Cortex of kidney (tissue), 1 donor: ENCODE measurements around the gene YEATS2.
"Not testable (repeated sequence)": the region's sequence is repeated elsewhere in the genome, so short reads cannot be mapped to it uniquely, and the experiment has no call there.

Experiments used
- DNase-seq: peaks from one replicate; lab custom pipeline; 2025; lab: John Stamatoyannopoulos, UW

Gene YEATS2

DNA sequence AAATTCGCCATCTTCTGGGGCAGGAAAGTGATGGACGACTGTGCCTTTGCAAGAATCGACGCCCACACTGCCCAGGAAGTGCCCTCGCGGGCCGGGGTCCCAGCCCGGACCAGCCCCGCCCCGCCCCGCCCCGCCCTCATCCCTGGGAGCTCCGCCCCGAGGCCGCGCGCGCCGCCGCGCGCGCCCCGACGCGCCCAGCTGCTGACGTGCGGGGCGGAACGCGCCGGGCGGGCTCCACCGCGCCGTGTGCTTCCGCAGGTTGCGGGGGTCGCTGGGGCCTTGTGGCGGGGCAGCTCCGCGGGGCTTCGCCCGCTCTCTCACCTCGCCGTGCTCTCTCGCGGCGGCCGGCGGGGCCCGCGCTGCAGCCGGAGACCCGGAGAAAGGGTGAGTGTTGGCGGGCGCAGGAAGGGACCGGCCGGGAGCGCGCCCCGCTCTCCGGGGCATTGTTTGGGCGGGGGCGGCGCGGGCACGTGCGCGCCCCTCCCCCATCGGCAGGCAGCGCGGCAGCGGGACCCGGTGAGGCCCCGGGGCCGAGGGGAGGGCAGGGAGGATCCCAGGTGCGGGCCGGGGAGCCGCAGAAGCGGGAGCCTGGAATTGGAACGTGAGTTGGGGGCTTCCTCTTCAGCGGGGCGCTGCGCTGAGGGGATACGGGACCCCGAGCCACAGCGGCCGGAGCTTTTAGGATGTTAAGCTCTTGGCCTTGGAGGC lies at the start of gene YEATS2:
Gene YEATS2, plus strand, starts transcription at position 188 of the 708 bp plus-strand sequence. CDS start 17,366 bp downstream, outside the sequence.
- DNase-seq: no peak

DNA sequence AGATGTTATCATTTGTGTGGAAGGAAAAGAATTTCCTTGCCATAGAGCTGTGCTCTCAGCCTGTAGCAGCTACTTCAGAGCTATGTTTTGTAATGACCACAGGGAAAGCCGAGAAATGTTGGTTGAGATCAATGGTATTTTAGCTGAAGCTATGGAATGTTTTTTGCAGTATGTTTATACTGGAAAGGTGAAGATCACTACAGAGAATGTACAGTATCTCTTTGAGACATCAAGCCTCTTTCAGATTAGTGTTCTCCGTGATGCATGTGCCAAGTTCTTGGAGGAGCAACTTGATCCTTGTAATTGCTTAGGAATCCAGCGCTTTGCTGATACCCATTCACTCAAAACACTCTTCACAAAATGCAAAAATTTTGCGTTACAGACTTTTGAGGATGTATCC lies 47.0 kb upstream of the YEATS2 start:
- no peak for DNase-seq

DNA sequence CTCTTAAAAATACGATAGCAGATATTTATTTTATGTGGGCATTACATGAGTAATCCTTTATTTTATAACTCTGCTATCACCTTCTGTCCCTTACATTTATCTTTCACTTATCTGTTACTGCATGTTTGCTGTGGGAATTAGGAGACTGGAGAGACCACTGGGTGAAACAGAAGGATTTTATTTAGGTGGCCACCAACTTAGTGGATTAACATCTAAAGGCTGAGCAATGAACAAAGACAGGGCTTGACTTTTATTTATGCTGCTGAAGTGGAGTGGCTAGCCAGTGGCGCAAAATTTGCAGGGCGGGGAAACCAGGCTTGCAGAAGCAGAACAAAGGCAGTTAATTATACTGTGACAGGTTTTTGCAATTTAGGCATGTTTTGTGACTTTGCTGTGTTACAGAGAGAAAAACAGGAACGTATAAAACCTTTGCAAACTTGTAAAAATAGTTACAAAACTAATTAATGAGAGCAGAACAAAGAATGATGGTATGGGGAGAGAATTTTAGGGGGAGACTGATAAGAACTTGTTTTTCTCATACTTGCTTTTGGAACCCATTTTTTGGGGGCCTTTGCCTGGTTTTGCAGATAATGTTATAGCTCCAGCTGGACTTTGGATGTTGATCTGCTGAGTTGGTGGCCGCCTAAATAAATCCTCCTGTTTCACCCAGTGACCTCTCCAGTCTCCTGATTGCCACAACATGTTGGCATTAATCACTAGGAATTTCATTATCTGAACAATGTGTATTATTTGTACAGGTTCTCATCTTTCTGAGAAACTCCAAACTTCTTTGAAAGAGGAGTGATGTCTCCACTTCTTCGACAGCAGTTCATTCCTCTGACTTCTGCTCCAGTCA lies 44.2 kb upstream of the YEATS2 start:
- DNase-seq: no peak

DNA sequence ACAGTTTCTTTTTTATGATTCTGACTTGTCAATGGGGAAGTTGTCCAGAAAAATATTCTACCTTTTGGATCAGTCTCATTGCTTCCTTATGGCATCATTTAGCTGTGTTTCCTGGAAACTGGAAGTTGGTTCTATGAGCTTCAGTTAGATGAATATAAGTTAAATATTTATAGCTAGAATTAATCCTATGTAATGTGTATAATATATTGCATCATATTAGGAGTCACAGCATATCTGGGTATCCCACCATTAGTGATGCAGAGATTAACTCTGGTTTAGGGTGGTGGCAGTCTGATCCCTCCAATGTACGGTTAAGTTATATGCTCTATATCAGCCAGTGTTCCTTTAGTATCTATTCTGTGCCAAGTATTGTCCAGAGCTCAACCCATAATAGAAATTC lies 42.9 kb upstream of the YEATS2 start:
- no peak for DNase-seq

DNA sequence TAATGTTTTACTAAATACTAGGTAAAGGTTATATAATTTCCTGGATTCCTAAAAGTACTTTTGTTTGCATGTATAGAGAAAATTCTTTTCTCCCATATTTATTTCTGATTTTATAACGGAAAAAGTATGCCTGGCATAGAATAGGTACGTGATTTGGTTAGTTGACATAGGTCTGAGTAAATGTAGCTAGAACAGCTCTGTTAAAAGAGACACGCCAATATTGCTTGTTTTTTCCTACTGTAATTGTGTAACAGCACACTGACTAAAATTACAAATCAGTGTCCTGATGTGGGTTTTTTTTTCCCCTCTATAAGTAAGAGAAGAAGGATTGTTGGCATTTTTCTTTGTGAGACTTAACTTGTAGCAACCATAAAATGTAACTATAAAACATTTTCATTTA lies 35.5 kb upstream of the YEATS2 start:
- no peak for DNase-seq

DNA sequence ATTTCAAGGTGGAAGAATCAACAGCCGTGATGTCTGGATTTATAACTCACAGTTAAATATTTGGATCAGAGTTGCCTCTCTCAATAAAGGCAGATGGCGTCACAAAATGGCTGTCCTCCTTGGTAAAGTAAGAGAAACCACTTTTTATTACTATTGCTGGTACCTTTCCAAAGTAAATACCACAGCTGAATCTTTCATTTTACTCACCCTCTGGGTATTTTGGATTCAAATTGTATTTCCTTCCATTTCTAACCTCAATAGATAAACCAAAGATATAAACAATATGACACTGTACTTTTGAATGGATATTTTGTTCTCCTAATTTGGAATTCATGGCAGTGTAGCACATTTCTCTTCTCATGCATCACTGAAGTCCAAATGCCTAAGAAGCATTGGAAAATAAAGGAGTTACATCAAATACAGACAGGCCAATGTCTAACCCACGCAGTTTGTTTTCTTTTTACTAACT lies 32.6 kb upstream of the YEATS2 start:
- no peak for DNase-seq

DNA sequence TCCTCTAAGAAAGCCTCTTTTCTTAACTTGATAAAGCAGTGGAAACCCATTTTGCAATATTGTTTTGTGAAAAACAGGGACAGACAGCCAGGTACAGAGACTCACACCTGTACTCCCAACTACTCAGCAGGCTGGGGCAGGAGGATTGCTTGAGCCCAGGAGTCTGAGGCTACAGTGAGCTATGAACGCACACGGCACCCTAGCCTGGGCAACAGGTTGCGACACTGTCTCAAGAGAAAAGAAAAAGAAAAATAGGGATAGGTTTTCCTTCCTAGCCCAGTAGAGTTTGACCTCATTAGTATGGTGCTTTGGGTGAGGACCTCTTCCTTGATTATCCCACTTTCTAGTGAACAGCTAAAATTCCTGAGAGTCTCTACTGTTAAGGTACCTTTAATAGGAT lies 17.5 kb upstream of the YEATS2 start:
- DNase-seq: no peak

DNA sequence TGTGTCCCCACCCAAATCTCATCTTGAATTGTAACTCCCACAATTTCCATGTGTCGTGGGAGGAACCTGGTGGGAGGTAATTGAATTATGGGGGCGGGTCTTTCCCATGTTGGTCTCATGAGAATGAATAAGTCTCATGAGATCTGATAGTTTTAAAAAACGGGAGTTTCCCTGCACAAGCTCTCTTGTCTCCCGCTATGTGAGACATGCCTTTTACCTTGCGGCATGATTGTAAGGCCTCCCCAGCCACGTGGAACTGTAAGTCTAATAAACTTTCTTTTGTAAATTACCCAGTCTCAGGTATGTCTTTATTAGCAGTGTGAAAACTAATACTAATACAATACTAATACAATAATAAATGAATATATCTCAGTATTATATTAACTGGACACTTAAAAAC lies 9.9 kb upstream of the YEATS2 start:
- no peak for DNase-seq

DNA sequence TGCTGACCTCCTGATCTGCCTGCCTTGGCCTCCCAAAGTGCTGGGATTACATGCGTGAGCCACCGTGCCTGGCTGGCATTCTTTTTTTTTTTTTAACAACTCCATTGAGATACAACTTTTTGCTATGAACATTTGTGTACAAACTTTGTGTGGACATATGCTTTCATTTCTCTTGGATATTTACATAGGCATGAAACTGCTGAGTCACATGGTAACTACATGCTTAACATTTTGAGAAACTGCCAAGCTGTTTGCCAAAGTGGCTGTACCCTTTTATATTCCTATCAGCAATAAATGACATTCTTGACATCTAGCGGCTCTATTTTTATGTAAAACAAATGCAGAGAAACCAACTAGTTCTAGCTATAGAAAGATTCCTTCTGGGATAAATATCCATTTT lies 8.7 kb upstream of the YEATS2 start:
- no peak for DNase-seq

DNA sequence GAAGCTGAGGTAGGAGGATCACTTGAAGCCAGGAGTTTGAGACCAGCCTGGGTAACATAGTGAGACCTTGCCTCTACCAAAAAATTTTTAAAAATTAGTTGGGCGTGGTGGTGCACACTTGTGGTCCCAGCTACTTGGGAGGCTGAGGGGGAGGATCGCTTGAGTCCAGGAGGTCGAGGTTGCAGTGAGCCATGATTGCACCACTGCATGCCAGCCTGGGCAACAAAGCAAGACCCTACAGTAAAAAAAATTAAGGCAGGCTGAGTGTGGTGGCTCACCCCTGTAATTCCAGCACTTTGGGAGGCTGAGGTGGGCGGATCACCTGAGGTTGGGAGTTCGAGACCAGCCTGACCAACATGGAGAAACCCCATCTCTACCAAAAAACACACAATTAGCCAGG lies 8.0 kb upstream of the YEATS2 start:
- not testable (repeated sequence) for DNase-seq

DNA sequence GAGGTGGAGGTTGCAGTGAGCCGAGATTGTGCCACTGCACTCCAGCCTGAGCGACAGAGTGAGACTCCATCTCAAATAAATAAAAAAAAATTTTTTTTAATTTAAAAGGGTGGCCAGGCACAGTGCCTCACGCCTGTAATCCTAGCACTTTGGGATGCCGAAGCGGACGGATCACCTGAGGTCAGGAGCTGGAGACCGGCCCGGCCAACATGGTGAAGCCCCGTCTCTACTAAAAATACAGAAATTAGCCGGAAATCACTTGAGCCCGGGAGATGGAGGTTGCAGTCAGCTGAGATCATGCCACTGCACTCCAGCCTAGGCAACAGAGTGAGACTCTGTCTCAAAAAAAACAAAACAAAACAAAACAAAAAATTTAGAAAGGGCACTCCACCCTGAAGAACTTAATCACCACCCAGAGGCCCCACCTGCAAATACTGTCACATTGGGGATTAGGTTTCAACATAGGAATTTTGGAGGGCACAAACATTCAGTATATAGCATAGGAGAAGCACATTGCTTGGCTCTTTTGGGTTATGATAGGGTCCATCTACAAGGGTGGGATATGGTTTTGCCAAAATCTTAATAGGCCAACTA lies 7.1 kb upstream of the YEATS2 start:
- no peak for DNase-seq

DNA sequence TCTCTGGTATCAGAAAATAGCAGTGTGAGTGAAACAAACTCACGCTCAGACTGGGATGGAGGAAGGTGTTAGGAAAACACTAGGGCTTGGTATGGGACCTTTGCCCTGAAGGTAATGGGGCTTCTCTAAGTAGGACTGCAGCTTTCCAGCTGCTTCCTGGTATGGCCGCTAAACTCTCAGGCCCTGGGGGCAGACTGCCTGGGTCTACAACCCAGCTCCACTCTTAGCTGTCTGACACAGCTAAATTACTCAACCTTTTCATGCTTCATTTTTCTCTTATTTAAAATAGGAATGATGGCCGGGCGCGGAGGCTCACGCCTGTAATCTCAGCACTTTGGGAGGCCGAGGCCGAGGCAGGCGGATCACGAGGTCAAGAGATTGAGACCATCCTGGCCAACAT lies 5.2 kb upstream of the YEATS2 start:
- DNase-seq: no peak

DNA sequence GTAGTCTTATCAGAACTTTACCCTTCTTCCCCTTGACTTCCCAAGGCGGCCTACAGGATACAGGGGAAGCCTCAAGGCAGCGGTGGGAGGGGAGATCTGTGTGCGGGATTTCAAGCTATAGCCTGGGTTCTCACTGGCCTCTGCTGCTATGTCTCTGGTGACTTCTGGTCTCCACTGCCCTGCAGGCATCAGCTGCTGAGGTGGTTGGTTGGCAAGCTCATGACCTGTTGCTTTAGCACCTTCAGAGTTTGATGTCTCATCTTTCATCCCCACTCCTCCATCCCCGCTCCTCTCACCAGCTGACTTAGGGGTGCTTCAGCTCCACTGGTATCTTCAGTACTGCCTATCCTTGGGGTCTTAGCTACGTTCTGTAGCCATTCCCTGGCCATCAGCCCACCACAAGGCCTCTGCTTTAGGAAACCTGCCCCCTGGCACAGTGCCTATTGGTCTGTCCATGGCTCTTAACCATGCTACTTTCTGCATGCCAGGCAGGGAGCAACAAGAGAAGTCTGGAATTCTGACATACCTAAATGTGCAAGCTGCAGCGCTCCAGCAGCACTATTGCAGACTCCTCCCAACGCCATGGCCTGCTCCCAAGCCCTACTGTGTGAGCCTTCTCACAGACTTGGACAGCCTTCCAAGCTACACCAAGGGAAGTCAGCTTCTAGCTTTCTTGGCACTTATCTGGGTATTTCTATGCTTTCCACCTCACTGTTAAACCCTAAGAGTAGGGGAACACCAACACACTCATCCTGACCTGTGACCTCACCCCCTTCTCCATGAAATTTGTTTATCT lies 1.8 kb upstream of the YEATS2 start:
- no peak for DNase-seq

DNA sequence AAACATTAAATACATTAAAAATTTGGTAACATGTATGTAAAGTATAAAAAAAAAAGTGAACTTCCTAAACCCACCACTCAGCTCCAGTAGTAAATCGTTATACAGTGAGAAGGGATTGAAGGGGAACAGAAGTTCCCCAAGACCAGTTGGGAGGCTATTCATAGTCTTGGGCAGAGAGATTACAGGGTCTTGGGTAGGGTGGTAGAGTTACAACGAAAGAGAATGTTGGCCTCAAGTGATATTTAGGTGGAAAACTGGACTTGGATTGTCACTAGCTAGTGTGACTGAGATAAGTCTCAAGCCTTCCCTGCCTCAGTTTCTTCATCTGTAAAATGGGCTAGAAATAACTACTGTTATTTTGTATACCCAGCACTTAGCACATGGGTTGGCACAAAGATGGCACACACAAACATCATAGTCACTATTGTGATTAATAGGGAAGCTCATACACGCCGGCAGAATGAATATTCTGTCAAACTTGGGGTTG lies 431 bp upstream of the YEATS2 start:
- no peak for DNase-seq

DNA sequence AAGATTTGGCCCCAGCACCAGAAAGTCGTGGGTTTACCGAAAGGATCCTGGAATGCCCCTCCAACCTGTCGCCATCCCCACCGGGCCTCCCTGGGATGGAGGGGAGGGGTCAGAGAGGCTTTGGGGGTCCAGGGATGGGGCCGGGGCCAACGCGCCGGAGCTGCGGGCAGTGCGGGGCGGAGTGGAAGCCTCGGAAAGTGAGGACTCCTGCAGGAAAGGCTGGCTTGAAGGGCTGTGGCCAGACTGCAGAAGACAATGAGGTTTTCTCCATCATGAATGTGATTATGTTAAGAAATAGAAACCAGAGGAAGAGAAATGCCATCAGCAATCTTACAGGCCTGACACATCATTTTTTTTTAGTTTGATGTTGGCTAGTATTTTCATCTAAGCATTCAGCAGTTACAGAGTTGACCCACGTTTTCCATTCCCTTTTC lies 738 bp downstream of the YEATS2 start:
- no peak for DNase-seq

DNA sequence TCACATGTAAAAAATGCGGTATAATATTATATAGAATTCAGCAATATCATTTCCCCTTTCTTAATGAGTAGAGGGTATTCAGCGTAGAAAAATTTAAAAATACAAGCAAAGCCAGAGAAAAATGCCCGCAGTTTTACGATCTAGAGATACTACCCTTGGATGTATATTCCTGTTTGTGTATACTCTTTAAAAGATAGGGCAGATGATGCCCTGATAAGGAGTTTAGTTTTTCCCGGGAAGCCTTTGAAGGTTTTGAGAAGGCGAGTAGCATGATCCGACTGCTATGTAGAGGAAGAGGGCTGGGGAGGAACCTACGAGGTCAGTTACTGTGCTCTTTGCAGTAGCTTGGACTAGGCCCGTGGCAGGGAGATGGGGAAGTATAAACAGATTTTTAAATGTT lies 1.2 kb downstream of the YEATS2 start:
- no peak for DNase-seq

DNA sequence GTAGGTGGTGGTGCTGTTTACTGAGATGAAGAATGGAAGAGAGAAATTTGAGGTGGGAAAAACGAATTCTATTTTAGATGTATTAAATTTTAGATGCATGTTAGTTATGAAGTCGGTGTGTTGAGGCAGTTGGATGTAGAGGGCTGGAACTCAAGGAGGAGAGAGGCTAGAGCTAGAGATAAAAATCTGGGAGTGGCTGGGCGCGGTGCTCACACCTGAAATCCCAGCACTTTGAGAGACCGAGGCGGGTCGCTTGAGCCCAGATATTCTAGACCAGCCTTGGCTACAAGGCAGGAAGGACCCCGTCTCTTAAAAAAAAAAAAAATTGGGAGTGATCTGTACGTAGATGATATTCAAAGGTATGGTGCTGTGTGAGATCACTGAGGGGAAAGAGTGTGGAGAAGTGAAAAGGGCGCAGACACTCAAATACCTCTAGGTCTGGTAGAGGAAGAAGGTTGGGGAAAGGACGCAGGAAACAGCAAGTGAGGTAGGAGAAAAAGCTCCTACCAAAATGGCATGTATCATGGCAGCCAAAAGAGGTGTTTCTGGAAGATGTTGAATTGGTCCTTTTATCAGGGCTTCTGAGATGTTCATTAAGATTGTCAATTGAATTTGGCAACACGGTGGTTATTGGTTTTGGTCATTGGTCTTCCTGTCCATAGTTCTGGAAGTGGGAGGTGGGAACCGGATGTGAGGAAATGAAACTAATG lies 1.8 kb downstream of the YEATS2 start:
- no peak for DNase-seq

DNA sequence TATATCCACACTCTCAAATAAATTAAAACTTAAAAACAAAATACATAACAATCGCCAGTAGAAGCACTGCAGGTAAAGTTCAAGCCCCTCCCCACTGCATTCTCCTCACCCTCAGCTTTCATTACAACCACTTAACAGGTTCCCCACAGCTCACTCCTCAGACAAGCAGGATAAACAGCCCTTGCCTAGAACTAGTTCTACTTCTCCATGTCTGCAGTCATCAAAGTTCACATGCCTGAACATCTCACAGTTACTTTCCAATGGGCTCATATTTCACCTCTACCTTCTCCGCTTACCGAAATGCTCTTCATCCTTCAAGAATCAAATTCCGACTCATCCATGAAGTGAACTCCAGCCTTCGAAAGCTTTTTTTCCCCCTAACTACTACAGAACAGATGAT lies 4.1 kb downstream of the YEATS2 start:
- DNase-seq: no peak

DNA sequence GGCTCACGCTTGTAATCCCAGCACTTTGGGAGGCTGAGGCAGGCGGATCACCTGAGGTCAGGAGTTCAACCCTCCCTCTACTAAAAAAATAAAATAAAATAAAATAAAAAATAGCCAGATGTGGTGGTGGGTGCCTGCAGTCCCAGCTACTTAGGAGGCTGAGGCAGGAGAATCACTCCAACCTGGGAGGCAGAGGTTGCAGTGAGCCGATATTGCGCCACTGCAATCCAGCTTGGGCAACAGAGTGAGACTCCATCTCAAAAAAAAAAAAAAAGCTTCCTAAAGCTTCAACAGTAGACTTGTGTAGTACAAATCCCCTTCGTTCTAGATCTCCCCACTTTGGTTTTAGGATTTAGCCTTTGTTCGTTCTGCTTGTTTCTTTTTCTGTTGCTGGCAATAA lies 6.3 kb downstream of the YEATS2 start:
- DNase-seq: not testable (repeated sequence)

DNA sequence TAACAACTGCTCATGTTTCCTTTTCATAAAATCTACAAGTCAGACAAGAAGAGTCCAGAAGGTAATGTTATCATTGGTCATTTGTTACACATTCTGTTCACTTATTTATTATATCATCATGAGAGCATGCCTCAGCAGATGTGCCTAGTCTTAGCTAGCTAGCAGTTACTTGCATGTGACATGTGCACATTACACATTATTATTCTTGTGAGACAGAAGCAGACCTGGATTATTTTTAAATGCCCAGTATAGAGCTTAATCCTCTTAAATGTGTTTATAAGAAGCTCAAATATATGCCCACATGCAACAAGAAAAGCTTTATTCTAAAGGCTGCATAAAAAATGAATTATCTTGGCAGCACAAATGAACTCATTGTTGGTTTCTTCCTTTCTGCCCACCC lies 12.6 kb downstream of the YEATS2 start:
- no peak for DNase-seq

DNA sequence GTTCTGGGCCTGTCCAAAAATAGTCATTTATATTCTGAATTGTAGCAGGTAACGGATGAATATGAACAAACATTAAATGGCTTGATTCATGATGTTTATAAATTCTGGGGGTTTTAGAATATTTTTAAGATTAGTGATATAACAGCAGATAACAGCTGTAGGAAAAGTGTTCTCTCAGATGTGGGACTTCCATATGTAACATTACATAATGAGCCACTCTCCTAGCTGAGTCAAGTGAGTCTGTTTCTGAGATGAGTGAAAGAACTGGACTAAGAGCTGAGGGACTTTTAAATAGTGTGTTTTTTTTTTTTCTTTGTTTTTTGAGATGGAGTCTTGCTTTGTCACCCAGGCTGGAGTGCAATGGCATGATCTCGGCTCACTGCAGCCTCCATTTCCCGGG lies 13.9 kb downstream of the YEATS2 start:
- DNase-seq: no peak
